IPS DF 19.7 (cell line): ENCODE measurements around the gene NPAS3.

ENCODE experiments used
- DNase-seq: peaks from one replicate; pipeline ENCODE4 v3.0.0-alpha.2; 2013; ENCODE audit warnings: low read depth, low spot score

The NPAS3 gene

GRCh38 chr14:33742166-33742565 lies 803.5 kb downstream of the NPAS3 start:
- DNase-seq: no peak

GRCh38 chr14:33745163-33745562 lies 806.5 kb downstream of the NPAS3 start:
- no peak for DNase-seq

DNA sequence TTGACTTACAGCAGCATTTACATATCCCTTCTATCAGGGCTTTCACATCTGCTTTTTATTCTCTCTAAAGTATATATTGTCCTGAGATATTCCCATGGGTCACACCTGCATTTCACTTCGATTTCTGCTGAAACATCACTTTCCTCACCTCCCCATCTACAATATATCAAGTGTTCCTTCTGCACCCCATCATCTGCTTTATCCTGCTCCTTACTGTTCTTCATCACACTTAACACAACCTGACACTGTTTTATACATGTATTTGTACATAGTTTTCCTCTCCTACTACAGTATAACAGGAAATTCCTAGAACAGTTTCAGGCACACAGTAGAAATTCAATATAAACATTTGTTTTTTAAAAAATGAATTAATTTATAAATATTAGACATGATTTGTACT lies 809.1 kb downstream of the NPAS3 start:
- DNase-seq: no peak

- peak; percentile 25 for DNase-seq
Observed at GRCh38 chr14:33754261-33754660, 815.6 kb downstream of the NPAS3 start.

DNA sequence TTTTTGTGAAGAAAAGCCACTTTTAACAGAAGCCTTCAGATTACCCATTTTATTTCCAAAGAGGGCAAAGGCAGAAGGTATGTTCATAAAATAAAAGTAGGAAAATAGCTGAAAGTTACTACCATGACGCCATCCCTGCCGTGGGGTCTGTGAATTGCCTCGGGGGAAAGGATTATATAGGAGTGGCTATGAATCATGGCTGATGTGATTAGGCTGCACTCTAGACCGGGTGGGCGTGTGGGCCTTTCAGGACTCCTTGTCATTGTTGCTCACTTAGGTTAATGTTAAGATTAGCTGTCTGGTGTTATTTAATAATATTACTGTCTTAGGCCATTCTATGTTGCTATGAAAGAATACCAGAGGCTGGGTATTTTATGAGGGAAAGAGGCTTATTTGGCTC lies 816.7 kb downstream of the NPAS3 start:
- DNase-seq: no peak

DNA sequence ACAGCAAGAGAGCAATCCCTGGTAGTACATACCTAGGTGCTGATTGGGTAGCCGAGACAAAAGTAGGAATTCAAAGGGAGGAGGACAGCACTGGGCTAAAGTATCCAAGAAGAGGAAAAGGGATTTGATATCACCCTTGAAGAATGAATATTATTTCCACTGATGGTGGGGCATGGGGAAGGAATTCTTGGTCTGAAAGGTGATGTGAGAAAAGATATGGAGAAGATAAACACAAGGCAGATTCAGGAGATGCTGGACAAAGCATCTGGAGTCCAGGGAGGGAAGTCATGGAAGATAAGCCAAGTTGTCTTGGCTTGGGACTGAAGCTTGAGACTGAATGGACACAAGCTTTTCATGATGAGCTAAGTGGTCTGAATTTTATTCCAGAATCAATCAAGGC lies 818.2 kb downstream of the NPAS3 start:
- no peak for DNase-seq

DNA sequence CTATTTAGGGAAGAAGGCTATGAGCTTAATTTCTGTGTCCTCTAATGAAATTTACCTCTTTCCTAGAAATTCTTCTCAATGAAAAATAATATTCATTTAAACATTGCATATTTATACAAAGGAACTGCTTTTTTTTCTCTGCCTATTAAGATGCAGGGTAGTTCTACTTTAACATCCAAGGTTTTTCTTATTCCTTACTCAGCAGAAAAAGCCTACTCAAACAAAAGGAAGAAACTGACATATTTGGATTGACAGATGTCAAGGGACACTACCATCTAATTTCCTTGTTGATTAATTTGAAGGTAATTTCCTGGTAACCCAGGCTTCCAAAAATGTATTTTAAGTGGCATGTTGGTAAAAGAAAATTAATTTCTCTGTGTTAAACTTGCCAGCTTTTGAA lies 819.9 kb downstream of the NPAS3 start:
- DNase-seq: no peak

GRCh38 chr14:33762161-33762851 lies 823.6 kb downstream of the NPAS3 start:
- no peak for DNase-seq

DNA sequence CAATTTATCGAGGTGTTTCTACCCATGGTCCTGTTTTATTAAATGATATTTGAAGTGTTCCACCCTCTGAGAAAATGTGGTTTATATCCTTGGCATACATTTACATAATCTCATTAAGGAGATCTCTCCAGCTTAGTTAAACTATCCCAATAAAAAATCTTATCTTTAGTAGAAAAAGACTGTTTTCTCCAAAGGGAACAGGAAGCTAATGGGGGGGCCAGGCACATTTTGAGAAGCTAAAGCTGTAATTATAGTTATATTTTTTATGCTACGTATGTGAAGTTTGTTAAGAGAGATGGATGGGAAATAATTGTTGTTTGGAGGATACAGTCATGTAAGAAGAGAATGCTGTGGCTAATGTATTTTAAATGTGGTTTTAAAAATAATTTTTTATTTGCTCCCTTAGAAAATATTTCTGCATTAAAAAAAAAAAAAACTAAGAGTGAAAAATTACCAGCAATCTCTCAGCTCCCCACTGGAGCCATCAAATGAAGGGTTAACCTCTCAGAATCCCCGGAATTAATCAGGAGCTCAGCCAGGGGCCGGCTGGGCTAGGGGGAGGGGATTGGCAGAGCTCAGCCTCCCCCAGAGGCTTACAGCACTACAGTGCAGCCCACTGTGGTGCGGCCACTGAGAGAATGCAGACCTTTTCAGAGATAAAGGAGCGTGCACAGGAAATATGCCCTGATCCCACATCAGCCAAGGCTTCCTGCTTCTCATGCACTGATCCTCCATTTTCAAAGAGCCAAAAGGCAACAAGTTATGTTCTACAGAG lies 826.4 kb downstream of the NPAS3 start:
- peak; percentile 50 for DNase-seq

GRCh38 chr14:33767586-33768457 lies 829.1 kb downstream of the NPAS3 start:
- no peak for DNase-seq

DNA sequence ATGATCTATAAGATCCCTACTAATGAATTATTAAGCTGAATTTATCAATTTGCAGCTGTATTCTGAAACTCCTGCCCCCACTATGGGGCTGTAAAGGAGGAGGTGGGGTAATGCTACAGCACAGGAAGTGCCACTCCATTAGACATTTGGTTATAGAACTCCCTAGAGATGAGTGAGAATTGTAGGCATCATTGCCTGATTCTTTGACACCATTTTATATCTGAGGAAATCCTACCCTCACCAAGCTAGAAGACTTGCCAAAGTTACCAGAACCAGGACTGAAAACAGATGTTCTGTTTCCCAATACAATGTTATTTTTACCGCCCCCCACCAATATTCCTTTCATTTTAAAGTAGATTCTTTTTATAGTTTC lies 829.8 kb downstream of the NPAS3 start:
- no peak for DNase-seq

GRCh38 chr14:33773205-33774030 lies 834.7 kb downstream of the NPAS3 start:
- no peak for DNase-seq

DNA sequence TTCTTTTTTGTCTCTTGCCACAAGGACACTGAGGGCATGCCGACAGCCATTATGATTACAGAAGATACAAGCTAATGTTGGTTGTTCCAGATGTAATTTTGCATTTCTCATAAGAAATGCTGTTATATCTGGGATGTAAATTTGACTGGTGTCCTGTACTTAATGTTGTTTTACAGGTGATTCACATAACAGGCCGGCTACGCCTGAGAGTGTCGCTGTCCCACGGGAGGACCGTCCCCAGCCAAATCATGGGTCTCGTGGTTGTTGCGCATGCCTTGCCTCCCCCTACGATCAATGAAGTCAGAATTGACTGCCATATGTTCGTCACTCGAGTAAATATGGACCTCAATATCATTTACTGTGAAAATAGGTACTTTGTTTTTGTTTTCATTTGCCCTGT lies 835.5 kb downstream of the NPAS3 start:
- no peak for DNase-seq

DNA sequence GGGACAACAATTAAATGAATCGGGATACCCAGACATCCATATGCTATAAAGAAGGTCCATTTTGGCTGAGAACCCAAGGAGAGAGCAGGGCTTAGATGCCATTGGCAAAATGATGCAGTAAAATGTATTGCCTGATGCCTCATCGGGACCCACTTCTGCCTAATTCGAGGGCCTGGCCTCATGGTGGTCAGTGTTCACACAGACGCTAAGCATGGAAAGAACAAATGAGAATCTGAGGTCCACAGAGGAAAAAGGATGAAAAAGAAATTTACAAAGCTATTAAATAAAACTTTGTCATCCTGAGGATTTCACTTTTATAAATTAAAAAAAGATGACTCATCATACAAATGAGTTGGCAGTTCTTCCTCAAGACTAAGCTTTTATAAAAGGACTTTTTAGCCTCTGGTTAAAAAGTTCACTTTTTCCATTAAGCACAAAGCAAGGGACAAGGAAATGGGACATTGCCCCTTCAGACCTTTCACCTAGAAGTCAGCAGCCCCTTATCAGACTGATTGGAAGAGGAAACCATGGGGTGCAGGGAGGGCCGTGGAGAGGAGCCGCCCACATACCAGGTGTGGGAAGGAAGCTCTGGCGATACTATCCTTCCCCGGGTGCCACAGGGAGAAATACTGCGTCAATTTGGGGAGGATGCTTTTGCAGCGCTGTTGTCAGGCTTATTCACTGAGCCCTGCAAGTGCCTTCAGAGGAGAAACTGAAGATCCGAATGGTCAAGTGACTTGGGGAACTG lies 836.2 kb downstream of the NPAS3 start:
- DNase-seq: no peak

GRCh38 chr14:33776871-33777270 lies 838.2 kb downstream of the NPAS3 start:
- no peak for DNase-seq

- no peak for DNase-seq
Observed at GRCh38 chr14:33777681-33778080, 839.0 kb downstream of the NPAS3 start.

DNA sequence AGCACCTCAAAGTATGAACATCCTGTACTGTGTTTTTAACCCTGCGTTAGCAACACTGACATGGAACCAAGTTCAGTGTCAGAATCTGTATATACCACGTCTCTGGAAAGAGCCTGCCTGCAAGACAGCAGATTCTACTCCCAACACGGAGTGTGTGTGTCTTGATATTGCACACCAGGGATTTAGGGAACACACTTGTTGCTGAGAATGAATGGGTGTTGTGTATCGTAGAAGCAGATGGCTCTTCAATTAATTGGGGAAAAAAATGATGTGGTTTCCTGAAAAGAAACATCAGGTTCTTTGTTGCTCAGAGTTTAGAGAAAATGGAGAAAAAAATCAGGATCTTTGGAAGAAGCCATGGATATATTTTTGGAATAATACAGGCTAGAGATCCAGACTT lies 841.4 kb downstream of the NPAS3 start:
- DNase-seq: no peak

- no peak for DNase-seq
Observed at GRCh38 chr14:33781236-33781635, 842.6 kb downstream of the NPAS3 start.

DNA sequence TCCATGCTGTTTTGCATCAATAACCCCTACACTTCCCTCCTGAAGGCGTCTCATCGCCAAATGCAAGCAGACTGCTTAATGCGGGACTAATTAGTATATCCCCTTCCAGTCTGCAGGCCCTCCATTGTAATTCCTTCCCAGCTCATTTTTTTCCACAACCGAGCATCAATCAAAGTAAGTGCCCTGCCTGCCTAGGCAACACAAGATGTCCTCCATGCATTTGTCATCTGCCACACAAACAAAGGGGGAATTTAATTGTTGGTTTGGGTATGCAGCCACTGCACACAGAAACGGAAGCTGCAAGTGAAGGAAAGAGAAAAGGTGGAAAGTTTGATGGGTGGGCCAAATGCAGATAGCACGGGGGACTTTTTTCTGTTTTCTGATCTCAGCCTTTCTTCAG lies 844.2 kb downstream of the NPAS3 start:
- DNase-seq: no peak

- no peak for DNase-seq
Observed at GRCh38 chr14:33786091-33786825, 847.6 kb downstream of the NPAS3 start.
